H1 (cell line): ENCODE data around the gene HELZ2.

Source experiments
- ATF3 ChIP-seq: IDR thresholded peaks from 2 replicates; pipeline ENCODE4 v1.6.1; 2011; ENCODE audit warnings: low read depth, mild to moderate bottlenecking, low read length; ENCODE audit not compliant: insufficient read depth
- BRCA1 ChIP-seq: IDR thresholded peaks from 2 replicates; pipeline ENCODE4 v1.6.1; 2012; ENCODE audit warnings: low read depth, low read length, improper control_type of control experiment
- EZH2 ChIP-seq: fragments of 200-600 bp; sonication (generic); IDR thresholded peaks from 2 replicates; pipeline ENCODE4 v1.7.1; 2012; ENCODE audit warnings: low read depth, mild to moderate bottlenecking, moderate library complexity, low read length, inconsistent platforms; ENCODE audit not compliant: severe bottlenecking
- HDAC6 ChIP-seq: IDR thresholded peaks from one replicate; pipeline ENCODE4 v1.7.1; 2012; ENCODE audit warnings: low read depth, mild to moderate bottlenecking, inconsistent platforms, low read length, moderate library complexity
- KDM5A ChIP-seq: fragments of 200-600 bp; IDR thresholded peaks from 2 replicates; pipeline ENCODE4 v1.7.1; 2012; ENCODE audit warnings: mild to moderate bottlenecking, low read length, inconsistent platforms, mixed read lengths
- POLR2AphosphoS5 ChIP-seq: IDR thresholded peaks from 2 replicates; pipeline ENCODE4 v1.6.1; 2011; ENCODE audit warnings: low read depth, low read length
- RBBP5 ChIP-seq: IDR thresholded peaks from 2 replicates; pipeline ENCODE4 v1.7.1; 2012; ENCODE audit warnings: low read depth, mild to moderate bottlenecking, inconsistent platforms, low read length, moderate library complexity, borderline replicate concordance
- RFX5 ChIP-seq: IDR thresholded peaks from 2 replicates; pipeline ENCODE4 v1.6.1; 2011; ENCODE audit warnings: low read depth, low read length, improper control_type of control experiment, borderline replicate concordance
- SP1 ChIP-seq: IDR thresholded peaks from 2 replicates; pipeline ENCODE4 v1.6.1; 2011; ENCODE audit warnings: low read depth, low read length
- TF ChIP-seq, protein P1 (sequence below), 3 experiments: IDR thresholded peaks; 1 replicate in 2 of 3; 2 replicates in 1 of 3; pipeline versions ENCODE4 v1.5.1 to v1.6.1; 2011; ENCODE audit warnings: low read length in 3 of 3, mild to moderate bottlenecking in 3 of 3, inconsistent platforms in 2 of 3, low read depth in 1 of 3, moderate library complexity in 1 of 3; ENCODE audit not compliant: insufficient read depth in 1 of 3; ENCODE audit errors: control extremely low read depth in 1 of 3

DNA sequence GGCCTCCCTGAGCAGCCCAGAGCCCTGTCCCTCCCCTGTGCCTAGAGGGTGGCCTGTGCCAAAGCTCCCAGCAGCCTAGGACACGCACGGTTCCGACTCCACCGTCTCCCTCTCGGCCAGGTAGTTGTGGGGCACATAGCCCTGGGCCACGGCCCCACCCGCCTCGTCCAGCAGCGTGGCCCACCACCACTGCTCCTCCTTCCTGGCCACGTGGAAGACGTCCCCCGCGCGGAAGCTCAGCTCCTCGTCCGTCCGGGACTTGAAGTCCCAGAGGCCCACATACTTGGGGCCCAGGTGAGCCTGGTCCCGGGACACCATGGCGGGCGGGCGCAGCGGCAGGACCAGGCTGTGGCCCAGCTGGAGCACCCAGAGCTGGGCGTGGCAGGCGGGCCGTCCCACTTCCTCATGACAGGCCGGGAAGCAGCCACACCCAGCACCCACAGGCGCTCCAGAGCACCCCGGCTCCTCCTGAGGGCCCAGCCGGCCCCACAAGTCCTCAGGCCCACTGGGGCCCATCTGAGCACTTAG lies 37.0 kb downstream of the HELZ2 start, which contains the start of gene PTK6:
- TF ChIP-seq, protein P1, sequence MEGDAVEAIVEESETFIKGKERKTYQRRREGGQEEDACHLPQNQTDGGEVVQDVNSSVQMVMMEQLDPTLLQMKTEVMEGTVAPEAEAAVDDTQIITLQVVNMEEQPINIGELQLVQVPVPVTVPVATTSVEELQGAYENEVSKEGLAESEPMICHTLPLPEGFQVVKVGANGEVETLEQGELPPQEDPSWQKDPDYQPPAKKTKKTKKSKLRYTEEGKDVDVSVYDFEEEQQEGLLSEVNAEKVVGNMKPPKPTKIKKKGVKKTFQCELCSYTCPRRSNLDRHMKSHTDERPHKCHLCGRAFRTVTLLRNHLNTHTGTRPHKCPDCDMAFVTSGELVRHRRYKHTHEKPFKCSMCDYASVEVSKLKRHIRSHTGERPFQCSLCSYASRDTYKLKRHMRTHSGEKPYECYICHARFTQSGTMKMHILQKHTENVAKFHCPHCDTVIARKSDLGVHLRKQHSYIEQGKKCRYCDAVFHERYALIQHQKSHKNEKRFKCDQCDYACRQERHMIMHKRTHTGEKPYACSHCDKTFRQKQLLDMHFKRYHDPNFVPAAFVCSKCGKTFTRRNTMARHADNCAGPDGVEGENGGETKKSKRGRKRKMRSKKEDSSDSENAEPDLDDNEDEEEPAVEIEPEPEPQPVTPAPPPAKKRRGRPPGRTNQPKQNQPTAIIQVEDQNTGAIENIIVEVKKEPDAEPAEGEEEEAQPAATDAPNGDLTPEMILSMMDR (IDR thresholded peaks at IDR 0.05; ENCODE audit: control extremely low read depth in 1 of 3, insufficient read depth in 1 of 3, low read depth in 1 of 3, low read length in 3 of 3): no peak
- TF ChIP-seq POLR2AphosphoS5: no peak
- no peak for TF ChIP-seq ATF3
- TF ChIP-seq RBBP5: no peak
- TF ChIP-seq HDAC6: no peak
- TF ChIP-seq KDM5A: no peak
- TF ChIP-seq SP1: no peak
- no peak for TF ChIP-seq BRCA1
- no peak for TF ChIP-seq EZH2
- TF ChIP-seq RFX5: no peak
